ENCODE results near the gene TNIK.

- TF ChIP-seq CEBPB (IDR thresholded peaks at IDR 0.05; ENCODE audit: borderline replicate concordance, low read depth, low read length): no peak
- TF ChIP-seq, protein P1, sequence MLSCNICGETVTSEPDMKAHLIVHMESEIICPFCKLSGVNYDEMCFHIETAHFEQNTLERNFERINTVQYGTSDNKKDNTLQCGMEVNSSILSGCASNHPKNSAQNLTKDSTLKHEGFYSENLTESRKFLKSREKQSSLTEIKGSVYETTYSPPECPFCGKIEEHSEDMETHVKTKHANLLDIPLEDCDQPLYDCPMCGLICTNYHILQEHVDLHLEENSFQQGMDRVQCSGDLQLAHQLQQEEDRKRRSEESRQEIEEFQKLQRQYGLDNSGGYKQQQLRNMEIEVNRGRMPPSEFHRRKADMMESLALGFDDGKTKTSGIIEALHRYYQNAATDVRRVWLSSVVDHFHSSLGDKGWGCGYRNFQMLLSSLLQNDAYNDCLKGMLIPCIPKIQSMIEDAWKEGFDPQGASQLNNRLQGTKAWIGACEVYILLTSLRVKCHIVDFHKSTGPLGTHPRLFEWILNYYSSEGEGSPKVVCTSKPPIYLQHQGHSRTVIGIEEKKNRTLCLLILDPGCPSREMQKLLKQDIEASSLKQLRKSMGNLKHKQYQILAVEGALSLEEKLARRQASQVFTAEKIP (CRISPR knock-in tag; IDR thresholded peaks at IDR 0.05; ENCODE audit: borderline replicate concordance): no peak
- TF ChIP-seq POLR2AphosphoS5 (IDR thresholded peaks at IDR 0.05; ENCODE audit: low read depth, low read length): no peak
- TF ChIP-seq GZF1 (CRISPR knock-in tag; IDR thresholded peaks at IDR 0.05): no peak
- TF ChIP-seq NR1H2 (CRISPR knock-in tag; IDR thresholded peaks at IDR 0.05; ENCODE audit: borderline replicate concordance, low read depth): no peak
- TF ChIP-seq CBFB (CRISPR knock-in tag; IDR thresholded peaks at IDR 0.05): no peak
- TF ChIP-seq SP1 (IDR thresholded peaks at IDR 0.05): no peak
- TF ChIP-seq SP1 (CRISPR knock-in tag; IDR thresholded peaks at IDR 0.05): no peak
Measured at GRCh38 chr3:171416061-171416460, 44.1 kb downstream of the TNIK start.

Measured in HepG2 (cell line).